ENCODE data around the gene CREG2.

GRCh38 chr2:101418460-101419095 is 31.3 kb upstream of the CREG2 start:
- TF ChIP-seq CREB1 (CRISPR knock-in tag; IDR thresholded peaks at IDR 0.05; ENCODE audit: low read depth) = no peak
- no peak for TF ChIP-seq CTCF (conservative IDR thresholded peaks at IDR 0.05; ENCODE audit: low read depth in 2 of 2)
- TF ChIP-seq POLR2AphosphoS5 (IDR thresholded peaks at IDR 0.05; ENCODE audit: low read depth) = no peak
- TF ChIP-seq JUNB (IDR thresholded peaks at IDR 0.05; ENCODE audit: unreplicated experiment) = no peak
- TF ChIP-seq EZH2phosphoT487 (IDR thresholded peaks at IDR 0.05; ENCODE audit: unreplicated experiment) = no peak
- no peak for TF ChIP-seq REST (IDR thresholded peaks at IDR 0.05; ENCODE audit: unreplicated experiment)
- TF ChIP-seq EZH2 (IDR thresholded peaks at IDR 0.05; ENCODE audit: low read depth, unreplicated experiment) = no peak
- TF ChIP-seq STAT1 (IDR thresholded peaks at IDR 0.05; ENCODE audit: unreplicated experiment) = no peak

Data from GM23338 (cell line).